Right lobe of liver (tissue), 6 donors: ENCODE measurements around the gene ZNF556. TPM values are rescaled to one million over a fixed set of nuclear protein-coding genes. Genes with fewer than 3 reads are reported as not detected.
"Not testable (repeated sequence)": the region's sequence is repeated elsewhere in the genome, so short reads cannot be mapped to it uniquely, and the experiment has no call there.

Experiments
- ATAC-seq, 4 donors: fragments of 200-7000 bp; cut with Tn5 transposase; one replicate each; pipeline ENCODE4 v1.9.1; 2020; ENCODE audit warnings: mild to moderate bottlenecking in 4 of 4, moderate library complexity in 4 of 4
- DNase-seq, 3 donors: peaks; one replicate each; pipeline ENCODE4 v3.0.0-alpha.2; 2020
- H3K27ac ChIP-seq, 3 donors: fragments of 200-600 bp; one replicate each; pipeline ENCODE4 v1.8.0; 2022
- H3K27me3 ChIP-seq, 2 donors: fragments of 200-600 bp; one replicate each; pipeline ENCODE4 v1.8.0; 2022
- H3K36me3 ChIP-seq, 4 donors: fragments of 200-600 bp; sonication (generic) in 1 of 4; one replicate each; pipeline versions ENCODE4 v1.5.1 to v1.8.0; 2017 to 2022; ENCODE audit warnings: control low read depth in 1 of 4
- H3K4me1 ChIP-seq, 4 donors: fragments of 200-600 bp; sonication (generic) in 1 of 4; one replicate each; pipeline versions ENCODE4 v1.5.1 to v1.8.0; 2017 to 2022; ENCODE audit warnings: control low read depth in 1 of 4
- H3K4me3 ChIP-seq, 3 donors: fragments of 200-600 bp; one replicate each; pipeline ENCODE4 v1.8.0; 2022
- H3K9me3 ChIP-seq, 4 donors: fragments of 200-600 bp; sonication (generic) in 1 of 4; one replicate each; pipeline versions ENCODE4 v1.5.1 to v1.8.0; 2017 to 2022; ENCODE audit warnings: control low read depth in 1 of 4
- POLR2A ChIP-seq: fragments of 450-650 bp; IDR thresholded peaks from one replicate; pipeline ENCODE4 v1.6.1; 2017; ENCODE audit warnings: antibody characterized with exemption, mild to moderate bottlenecking
- WGBS: methylation state at CpG from one replicate; pipeline ENCODE4 v1.1.6; 2018; ENCODE audit warnings: low coverage, low lambda C conversion rate; ENCODE audit not compliant: insufficient coverage; ENCODE audit errors: missing lambda C conversion rate; 5-methylcytosine and 5-hydroxymethylcytosine counted together
- intact Hi-C, 2 donors: fragments of 100-400 bp; cut with DNase I; formaldehyde crosslinking; loops; one replicate each; pipeline versions ENCODE4 v1.11.2 to v1.14.1; 2022
- total RNA-seq, 6 experiments: library from RNA; depleted of rRNA in 2 of 6; stranded (reverse); fragments of >200 nt in 2 of 6; fragmentation: NEBNext Ultra II Directional in 3 of 6; extraction: Animal tissue kit (Norgen Biotek cat#: 25700) in 3 of 6; gene quantifications; one replicate each; pipeline versions ENCODE4 v1.1.0 to v1.2.4, GENCODE V29; 2016 to 2023
- TF ChIP-seq, protein P1 (sequence below), 4 donors: fragments of 200-600 bp in 3 of 4; fragments of 450-650 bp in 1 of 4; IDR thresholded peaks; one replicate each; pipeline versions ENCODE4 v1.5.1 to v1.8.0; 2016 to 2022; ENCODE audit warnings: antibody characterized with exemption in 4 of 4, mild to moderate bottlenecking in 2 of 4
- donor health status: DM: no; HTN: yes; CAD: no.
- donor health status: DM: no; HTN: no; CAD: no.
- donor health status: DM: no; HTN: no; CAD: no.
- donor health status: DM: no; HTN: yes; CAD: no.
- donor health status: DM: no; HTN: yes; CAD: no.

The ZNF556 gene
- total RNA-seq, 6 experiments from 2014 or later = not detected

DNA sequence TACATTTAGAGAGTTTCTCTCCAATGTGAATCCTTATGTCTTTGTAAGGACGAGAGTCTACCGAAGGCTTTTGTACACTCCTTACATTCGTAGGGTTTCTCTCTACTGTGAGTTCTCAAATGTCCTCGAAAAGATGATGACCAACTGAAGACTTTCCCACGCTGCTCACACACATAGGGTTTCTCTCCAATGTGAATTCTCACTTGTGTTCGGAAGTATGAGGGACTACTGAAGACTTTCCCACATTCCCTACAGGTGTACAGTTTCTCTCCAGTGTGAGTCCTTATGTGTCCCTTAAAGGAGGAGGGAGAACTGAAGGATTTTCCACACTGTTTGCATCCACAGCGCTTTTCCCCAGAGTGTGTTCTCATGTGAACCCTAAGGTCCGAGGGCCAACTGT is 29.6 kb downstream of the ZNF556 start:
- Histone ChIP-seq H3K4me3 (no peak overlapping the region), H3K4me1 (peaks cover 0 to 5% (median 0%) of the 10 kb centered on the region in 4 donors), H3K27me3 (no peaks in the 10 kb centered on the region), H3K27ac (no peak overlapping the region), H3K9me3 (no peaks in the 10 kb centered on the region), H3K36me3 (no peaks in the 10 kb centered on the region)
- WGBS = 67% methylated on average over 8 of the region's 8 CpGs
- no peak for TF ChIP-seq POLR2A
- TF ChIP-seq, protein P1, sequence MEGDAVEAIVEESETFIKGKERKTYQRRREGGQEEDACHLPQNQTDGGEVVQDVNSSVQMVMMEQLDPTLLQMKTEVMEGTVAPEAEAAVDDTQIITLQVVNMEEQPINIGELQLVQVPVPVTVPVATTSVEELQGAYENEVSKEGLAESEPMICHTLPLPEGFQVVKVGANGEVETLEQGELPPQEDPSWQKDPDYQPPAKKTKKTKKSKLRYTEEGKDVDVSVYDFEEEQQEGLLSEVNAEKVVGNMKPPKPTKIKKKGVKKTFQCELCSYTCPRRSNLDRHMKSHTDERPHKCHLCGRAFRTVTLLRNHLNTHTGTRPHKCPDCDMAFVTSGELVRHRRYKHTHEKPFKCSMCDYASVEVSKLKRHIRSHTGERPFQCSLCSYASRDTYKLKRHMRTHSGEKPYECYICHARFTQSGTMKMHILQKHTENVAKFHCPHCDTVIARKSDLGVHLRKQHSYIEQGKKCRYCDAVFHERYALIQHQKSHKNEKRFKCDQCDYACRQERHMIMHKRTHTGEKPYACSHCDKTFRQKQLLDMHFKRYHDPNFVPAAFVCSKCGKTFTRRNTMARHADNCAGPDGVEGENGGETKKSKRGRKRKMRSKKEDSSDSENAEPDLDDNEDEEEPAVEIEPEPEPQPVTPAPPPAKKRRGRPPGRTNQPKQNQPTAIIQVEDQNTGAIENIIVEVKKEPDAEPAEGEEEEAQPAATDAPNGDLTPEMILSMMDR (IDR thresholded peaks at IDR 0.05) = no peak
- DNase-seq (no peak), ATAC-seq (no peak)
- intact Hi-C loops = no loop called here

DNA sequence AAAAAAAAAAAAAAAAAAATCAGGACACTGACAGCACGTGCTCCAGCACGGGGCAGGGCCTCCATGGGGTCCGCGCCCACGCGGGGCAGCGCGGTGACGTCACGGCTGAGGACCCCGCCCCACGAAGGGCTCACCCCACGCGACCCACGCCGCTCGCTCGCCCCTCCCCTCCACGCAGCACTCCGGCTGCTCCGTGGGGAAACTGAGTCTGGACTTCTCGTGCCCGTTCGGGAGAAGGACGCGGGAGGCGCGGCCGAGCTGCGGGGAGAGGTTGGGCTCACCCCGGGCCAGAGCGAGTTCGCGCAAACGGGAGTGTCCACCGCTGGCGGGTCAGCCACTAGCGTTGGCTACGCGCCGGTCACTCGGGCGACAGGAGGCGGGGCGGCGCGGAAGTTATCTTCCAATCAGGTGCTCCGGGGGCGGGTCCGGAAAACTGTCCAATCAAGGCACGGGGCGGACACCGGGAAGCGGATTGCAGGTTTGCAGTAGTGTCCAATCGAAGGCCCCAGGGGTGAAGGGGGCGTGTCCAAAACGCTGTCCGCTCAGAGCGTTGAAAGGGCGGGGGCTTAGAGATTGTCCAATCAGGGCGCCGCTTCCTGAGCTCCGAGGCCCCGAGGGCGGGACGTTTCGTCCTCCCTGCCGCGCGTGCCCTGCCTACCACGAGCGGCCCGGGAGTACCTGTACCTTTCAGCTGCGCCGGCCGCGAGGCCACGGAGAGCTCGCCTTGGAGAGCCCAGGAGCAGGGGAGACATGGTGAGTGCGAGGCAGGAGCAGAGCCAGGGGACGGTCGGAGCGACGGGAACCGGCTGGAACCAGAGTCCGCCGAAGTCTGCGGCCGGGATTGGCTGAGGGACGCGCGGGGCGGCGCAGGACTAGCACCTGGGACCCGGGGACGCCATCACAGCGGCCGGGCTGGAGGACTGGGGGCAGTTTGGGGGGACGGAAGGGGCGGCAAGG is 33.4 kb downstream of the ZNF556 start, which contains the start of gene ZNF57:
ZNF57 (plus strand) TSS at position 633 of the 957 bp plus-strand sequence; CDS start at position 751, 118 bp downstream.
- under 1% methylated on average over 36 of the region's 100 CpGs for WGBS

DNA sequence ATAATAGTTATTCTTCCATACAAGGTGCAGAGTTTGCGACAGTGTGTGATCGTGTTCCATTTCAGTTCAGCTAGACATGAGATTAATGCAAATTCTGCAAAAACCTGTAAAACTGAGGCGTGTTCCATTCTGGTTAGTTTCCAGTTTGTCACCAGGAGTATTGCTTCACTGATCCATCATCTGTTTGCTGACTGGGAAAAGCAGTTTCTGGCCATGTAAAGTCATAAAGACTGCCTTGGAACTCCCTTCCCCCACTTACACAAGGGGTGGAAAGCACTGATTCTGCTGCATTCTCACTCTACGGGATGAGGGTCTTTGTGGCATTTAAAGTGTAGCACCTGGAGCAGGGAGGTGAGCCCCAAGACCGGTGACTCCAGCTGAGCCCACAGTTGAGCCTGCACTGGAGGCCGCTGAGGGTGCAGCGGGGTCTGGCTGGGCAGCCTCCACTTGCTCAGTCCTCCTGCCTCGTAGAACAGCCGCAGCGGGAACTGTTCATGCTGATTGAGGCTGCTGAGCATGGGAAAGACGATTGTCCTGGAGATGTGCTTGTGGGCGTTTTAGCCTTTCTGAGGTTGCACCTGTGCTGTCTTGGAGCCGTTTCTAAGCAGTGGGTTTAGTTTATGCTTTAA is 35.6 kb downstream of the ZNF556 start:
- no peak for ATAC-seq
- Histone ChIP-seq H3K9me3 (no peaks in the 10 kb centered on the region), H3K27ac (peak overlapping the region in 1 of 3 donors; percentile 51), H3K36me3 (no peaks in the 10 kb centered on the region), H3K27me3 (no peaks in the 10 kb centered on the region), H3K4me1 (peaks cover 0 to 7% (median 2%) of the 10 kb centered on the region in 4 donors), H3K4me3 (no peak overlapping the region)
- no peak for TF ChIP-seq POLR2A
- TF ChIP-seq, protein P1 (IDR thresholded peaks at IDR 0.05) = no peak
- no peak for DNase-seq
- intact Hi-C loops = no loop called here
- WGBS = 71% methylated on average over 11 of the region's 13 CpGs

More for the DNA sequence above, 33.4 kb downstream of the ZNF556 start, which contains the start of gene ZNF57:
- intact Hi-C loops = no loop called here
- DNase-seq (peak; percentile 100), ATAC-seq (peak; percentile 98 to 99 (median 98))
- peak within 1 kb of the TSS; percentile 54 to 68 (median 66) for H3K27ac ChIP-seq
- peak within 1 kb of the TSS; percentile 70 to 78 (median 73) for H3K4me3 ChIP-seq
- peaks cover 0 to 7% (median 2%) of the 10 kb centered on the region in 4 donors for H3K4me1 ChIP-seq
- no peaks in the 10 kb centered on the region for H3K9me3 ChIP-seq
- TF ChIP-seq POLR2A = peak; percentile 49
- TF ChIP-seq, protein P1 (IDR thresholded peaks at IDR 0.05) = no peak
- no peaks in the 10 kb centered on the region for H3K36me3 ChIP-seq
- H3K27me3 ChIP-seq = no peaks in the 10 kb centered on the region

DNA sequence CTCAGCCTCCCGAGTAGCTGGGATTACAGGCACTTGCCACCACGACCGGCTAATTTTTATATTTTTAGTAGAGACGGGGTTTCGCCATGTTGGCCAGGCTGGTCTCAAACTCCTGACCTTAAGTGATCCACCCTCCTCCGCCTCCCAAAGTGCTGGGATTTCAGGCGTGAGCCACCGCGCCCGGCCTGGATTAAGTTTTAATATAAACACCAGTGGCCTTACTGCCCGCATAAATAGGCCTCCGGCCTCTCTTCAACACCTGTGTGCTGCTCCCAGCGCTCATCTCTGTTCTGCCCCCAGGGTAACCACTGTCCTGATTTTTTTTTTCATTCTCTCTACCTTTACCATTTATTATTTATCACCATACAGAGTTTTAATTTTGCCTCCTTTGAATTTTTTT is 36.2 kb downstream of the ZNF556 start:
- H3K27ac ChIP-seq, intact Hi-C loops, H3K4me3 ChIP-seq, DNase-seq, H3K9me3 ChIP-seq, H3K4me1 ChIP-seq, H3K27me3 ChIP-seq, H3K36me3 ChIP-seq, ATAC-seq: not testable (repeated sequence)
- WGBS = 95% methylated on average over 3 of the region's 13 CpGs
